ENCODE data around the gene UCN3. TPM values are rescaled to one million over a fixed set of nuclear protein-coding genes. Genes with fewer than 3 reads are reported as not detected.
"Not testable (repeated sequence)": the region's sequence is repeated elsewhere in the genome, so short reads cannot be mapped to it uniquely, and the experiment has no call there.

UCN3 gene
- total RNA-seq, 1 donor from 2014 or later, result not detected

DNA sequence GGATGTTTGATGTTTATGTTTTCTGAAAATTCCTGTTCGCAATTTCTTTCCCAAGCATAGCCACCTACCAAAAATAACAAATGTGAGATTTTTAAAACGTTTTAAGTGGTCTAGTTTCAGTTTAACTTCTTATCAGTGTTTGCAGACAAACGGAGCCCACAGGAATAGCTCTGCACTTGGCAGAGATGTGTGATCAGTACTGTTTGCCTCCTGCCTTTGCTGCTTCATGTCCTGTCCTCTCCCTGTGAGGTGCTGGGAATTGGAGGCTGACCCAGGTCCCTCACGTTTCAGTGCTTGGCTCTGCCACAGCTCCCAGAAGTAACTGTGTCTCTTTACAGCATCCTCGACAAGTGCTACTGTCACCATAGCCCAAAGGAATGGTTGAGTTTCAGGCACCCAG is 1.2 kb downstream of the UCN3 start:
- DNase-seq (ENCODE audit: extremely low read depth, low read depth, low spot score), result no peak

DNA sequence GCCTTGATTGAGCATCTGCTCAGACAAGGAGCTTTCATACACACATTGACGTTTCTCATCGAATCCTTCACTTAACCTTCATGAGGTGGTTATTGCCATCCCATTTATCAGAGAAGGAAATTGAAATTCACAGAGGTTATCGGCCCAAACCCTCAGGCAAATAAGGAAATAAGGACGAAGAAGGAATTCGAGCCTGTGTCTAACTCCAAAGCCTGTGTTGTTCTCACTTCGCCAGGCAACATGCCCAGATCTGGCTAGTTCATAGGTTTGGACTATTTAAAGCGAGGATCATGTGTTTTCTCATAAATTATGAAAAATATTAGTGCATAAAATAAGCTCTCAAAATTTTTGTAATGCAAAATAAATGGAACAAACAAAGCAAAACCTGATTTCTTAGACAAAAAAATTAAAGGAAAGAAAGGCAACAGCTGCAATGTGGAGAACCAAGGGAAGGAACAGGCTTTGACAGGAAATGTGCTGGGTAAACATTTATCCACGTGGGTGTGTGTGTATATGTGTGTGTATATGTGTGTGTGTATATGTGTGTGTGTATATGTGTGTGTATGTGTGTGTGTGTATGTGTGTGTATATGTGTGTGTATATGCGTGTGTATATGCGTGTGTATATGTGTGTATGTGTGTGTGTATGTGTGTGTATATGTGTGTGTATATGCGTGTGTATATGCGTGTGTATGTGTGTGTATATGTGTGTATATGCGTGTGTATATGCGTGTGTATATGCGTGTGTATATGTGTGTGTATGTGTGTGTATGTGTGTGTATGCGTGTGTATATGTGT is 4.8 kb downstream of the UCN3 start:
- no peak for DNase-seq (ENCODE audit: extremely low read depth, low read depth, low spot score)

GRCh38 chr10:5370493-5371352 is 6.0 kb downstream of the UCN3 start:
- DNase-seq (ENCODE audit: extremely low read depth, low read depth, low spot score), result no peak

DNA sequence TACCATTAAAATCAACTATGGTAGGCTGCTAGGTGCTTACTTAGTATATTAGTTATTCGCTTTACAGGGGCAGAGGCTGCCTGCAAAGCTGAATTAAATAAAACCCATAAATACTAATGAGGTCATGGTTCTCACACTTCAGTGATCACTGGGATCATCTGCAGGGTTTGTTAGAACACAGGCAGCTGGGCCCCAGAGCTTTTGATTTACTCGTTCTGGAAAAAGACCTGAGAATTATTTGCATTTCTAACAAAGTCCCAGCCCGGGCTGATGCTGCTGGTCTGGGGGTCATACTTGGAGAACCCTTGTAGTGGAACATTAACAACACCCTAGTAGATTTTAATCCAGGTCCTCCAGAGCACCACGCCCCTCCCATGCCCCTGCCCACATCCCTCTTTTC is 8.5 kb downstream of the UCN3 start:
- no peak for DNase-seq (ENCODE audit: extremely low read depth, low read depth, low spot score)

GRCh38 chr10:5373891-5374611 is 9.3 kb downstream of the UCN3 start:
- no peak for DNase-seq (ENCODE audit: extremely low read depth, low read depth, low spot score)

GRCh38 chr10:5376450-5376849 is 11.7 kb downstream of the UCN3 start:
- DNase-seq (ENCODE audit: extremely low read depth, low read depth, low spot score), result no peak

- not testable (repeated sequence) for DNase-seq (ENCODE audit: extremely low read depth, low read depth, low spot score)
These were observed 14.4 kb downstream of the UCN3 start for GRCh38 chr10:5379202-5379601.

DNA sequence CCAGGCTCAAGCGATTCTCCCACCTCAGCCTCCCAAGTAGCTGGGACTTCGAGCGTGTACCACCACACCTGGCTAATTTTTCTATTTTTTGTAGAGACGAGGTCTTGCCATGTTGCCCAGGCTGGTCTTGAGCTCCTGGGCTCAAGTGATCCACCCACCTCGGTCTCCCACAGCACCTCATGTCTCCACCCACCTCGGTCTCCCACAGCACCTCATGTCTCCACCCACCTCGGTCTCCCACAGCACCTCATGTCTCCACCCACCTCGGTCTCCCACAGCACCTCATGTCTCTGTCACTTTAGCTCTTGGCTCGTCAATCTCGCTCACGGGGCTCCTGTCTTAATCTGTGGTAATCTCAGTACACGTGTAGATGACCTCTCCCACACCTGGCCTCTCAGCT is 15.6 kb downstream of the UCN3 start:
- DNase-seq (ENCODE audit: extremely low read depth, low read depth, low spot score), result not testable (repeated sequence)

GRCh38 chr10:5381187-5381586 is 16.4 kb downstream of the UCN3 start:
- DNase-seq (ENCODE audit: extremely low read depth, low read depth, low spot score), result no peak

GRCh38 chr10:5385224-5385623 is 20.5 kb downstream of the UCN3 start:
- no peak for DNase-seq (ENCODE audit: extremely low read depth, low read depth, low spot score)

DNA sequence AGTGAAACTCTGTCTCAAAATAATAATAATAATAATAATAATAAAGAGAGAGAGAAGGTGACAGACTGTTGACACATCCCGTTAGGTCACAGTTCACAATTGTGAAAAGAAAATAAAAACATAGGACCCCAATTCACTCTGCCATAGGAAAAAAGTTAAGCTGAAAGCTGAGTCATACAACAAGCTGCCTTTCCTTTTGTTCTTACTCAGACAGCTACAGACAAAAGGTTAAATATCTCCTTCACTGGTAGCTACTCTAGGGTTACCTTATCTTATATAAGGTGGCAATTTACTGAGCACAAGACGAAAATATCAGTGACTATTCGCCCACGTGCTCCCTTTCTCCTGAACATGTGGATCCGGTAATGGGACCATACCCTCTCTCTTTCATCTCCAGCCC is 22.4 kb downstream of the UCN3 start:
- no peak for DNase-seq (ENCODE audit: extremely low read depth, low read depth, low spot score)

GRCh38 chr10:5390607-5391205 is 25.9 kb downstream of the UCN3 start:
- DNase-seq (ENCODE audit: extremely low read depth, low read depth, low spot score), result no peak

- no peak for DNase-seq (ENCODE audit: extremely low read depth, low read depth, low spot score)
These were observed 27.0 kb downstream of the UCN3 start for GRCh38 chr10:5391790-5392189.

- DNase-seq (ENCODE audit: extremely low read depth, low read depth, low spot score), result no peak
These were observed 28.8 kb downstream of the UCN3 start for GRCh38 chr10:5393529-5393928.

GRCh38 chr10:5395168-5395567 is 30.4 kb downstream of the UCN3 start:
- no peak for DNase-seq (ENCODE audit: extremely low read depth, low read depth, low spot score)

DNA sequence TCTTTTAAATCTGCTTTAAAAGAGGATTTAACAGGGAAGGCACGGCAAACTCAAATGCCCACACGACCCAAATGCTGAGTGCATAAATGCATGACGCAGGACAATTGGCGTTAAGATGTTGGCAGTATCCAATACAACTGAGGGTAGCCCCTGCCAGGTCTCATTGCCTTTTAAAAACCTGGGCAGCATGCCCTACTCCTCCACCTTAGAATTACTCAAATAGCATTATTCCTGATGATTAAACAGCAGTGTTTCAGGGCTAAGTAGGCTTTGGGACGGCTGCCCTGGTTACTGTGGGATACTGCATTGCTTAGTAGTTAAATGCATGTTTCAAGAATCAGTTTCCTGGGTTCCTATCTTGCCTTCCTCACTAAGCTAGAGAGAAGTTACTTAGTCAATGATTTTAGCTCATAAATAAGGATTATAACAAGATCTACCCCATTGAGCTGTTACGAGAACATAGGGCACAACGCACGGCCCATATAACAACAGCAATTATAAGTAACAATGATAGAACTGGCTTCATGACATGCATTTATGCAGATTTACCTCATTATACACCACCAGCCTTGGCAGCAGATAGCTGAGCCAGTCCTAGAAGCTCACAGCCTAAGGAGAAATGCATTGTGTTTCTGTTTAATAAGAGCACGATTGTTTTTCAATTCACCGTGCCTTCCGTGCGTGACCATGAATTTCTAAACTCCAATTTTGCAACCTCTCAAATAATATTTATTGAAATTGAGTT is 32.0 kb downstream of the UCN3 start:
- no peak for DNase-seq (ENCODE audit: extremely low read depth, low read depth, low spot score)

- no peak for DNase-seq (ENCODE audit: extremely low read depth, low read depth, low spot score)
These were observed 34.6 kb downstream of the UCN3 start for GRCh38 chr10:5399332-5399731.

DNA sequence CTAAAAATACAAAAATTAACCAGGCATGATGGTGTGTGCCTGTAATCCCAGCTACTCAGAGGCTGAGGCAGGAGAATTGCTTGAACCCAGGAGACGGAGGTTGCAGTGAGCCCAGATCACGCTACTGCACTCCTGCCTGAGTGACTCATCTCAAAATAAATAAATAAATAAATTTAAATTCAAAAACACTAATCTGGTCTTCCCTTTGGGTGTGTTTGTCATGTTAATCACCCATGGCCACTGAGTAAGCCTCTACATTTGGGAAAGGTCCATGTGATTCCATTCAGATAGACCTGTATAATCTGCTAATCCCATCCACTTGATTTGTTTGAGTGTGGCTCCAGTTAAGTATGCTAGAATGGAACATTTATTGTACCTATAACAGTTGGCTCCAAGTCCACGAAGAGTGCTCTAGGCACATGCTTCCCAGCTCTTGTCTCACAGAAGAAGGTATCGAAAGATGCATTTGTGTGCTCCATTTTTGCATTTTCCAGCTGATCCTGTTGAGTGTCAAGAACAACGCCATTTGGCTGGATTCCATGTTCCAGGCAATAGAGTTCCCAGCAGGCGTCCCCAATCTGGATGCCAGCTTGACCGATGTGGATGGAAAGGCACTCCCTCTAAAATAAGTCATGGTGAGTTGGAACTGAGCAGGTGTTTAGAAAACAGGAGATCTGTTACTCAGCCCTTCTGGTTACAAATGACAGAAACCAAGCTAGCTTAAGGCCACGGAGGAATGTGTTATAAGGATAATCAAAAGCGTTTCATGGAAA is 35.9 kb downstream of the UCN3 start:
- no peak for DNase-seq (ENCODE audit: extremely low read depth, low read depth, low spot score)

GRCh38 chr10:5402798-5403197 is 38.0 kb downstream of the UCN3 start:
- DNase-seq (ENCODE audit: extremely low read depth, low read depth, low spot score), result no peak

Data from glomerular endothelial cell (primary cell).